GM23338 (cell line): ENCODE data around the gene NEDD1. TPM values are rescaled to one million over a fixed set of nuclear protein-coding genes. Genes with fewer than 3 reads are reported as not detected.

Experiments used
- ATAC-seq: fragments of 200-7000 bp; cut with Tn5 transposase; 3 replicates; pipeline ENCODE4 v1.9.1; 2020
- DNase-seq: peaks from one replicate; pipeline ENCODE4 v3.0.0-alpha.2; 2015; ENCODE audit warnings: low spot score
- H2AFZ ChIP-seq: fragments of 200-600 bp; sonication (generic); 2 replicates; pipeline ENCODE4 v1.8.0; 2016; ENCODE audit warnings: antibody characterized with exemption, mild to moderate bottlenecking, moderate library complexity
- H3F3A ChIP-seq: fragments of 200-600 bp; sonication (generic); replicated peaks from 2 replicates; pipeline ENCODE4 v1.8.0; 2017; ENCODE audit warnings: antibody characterized with exemption, mixed run types, low read depth
- H3K27ac ChIP-seq: fragments of 200-600 bp; sonication (generic); 2 replicates; pipeline ENCODE4 v1.6.1; 2016; ENCODE audit warnings: low read depth
- H3K27me3 ChIP-seq: fragments of 200-600 bp; sonication (generic); 2 replicates; pipeline ENCODE4 v1.8.0; 2016; ENCODE audit warnings: mild to moderate bottlenecking, mixed run types, moderate library complexity; ENCODE audit not compliant: insufficient read depth
- H3K36me3 ChIP-seq: fragments of 200-600 bp; sonication (generic); 2 replicates; pipeline ENCODE4 v1.8.0; 2016; ENCODE audit warnings: mild to moderate bottlenecking; ENCODE audit not compliant: insufficient read depth
- H3K4me1 ChIP-seq: fragments of 200-600 bp; sonication (generic); 2 replicates; pipeline ENCODE4 v1.8.0; 2016; ENCODE audit warnings: mild to moderate bottlenecking, moderate library complexity; ENCODE audit not compliant: insufficient read depth
- H3K4me2 ChIP-seq: fragments of 200-600 bp; sonication (generic); 2 replicates; pipeline ENCODE4 v1.7.1; 2017; ENCODE audit warnings: mixed run types
- H3K4me3 ChIP-seq: fragments of 200-600 bp; sonication (generic); 2 replicates; pipeline ENCODE4 v1.6.1; 2016; ENCODE audit warnings: mixed run types
- H3K79me2 ChIP-seq: fragments of 200-600 bp; sonication (generic); replicated peaks from 2 replicates; pipeline ENCODE4 v1.8.0; 2017; ENCODE audit warnings: mild to moderate bottlenecking; ENCODE audit not compliant: insufficient read depth
- H3K9me2 ChIP-seq: fragments of 200-600 bp; sonication (generic); 2 replicates; pipeline ENCODE4 v1.8.0; 2017; ENCODE audit not compliant: insufficient read depth
- H4K20me1 ChIP-seq: fragments of 200-600 bp; sonication (generic); replicated peaks from 2 replicates; pipeline ENCODE4 v1.8.0; 2017; ENCODE audit warnings: mild to moderate bottlenecking; ENCODE audit not compliant: insufficient read depth
- H3K27ac Mint-ChIP-seq: 2 replicates; pipeline ENCODE4 v1.8.0; 2020; ENCODE audit warnings: inconsistent platforms, mild to moderate bottlenecking, moderate library complexity, mixed read lengths
- H3K27me3 Mint-ChIP-seq: 3 replicates; pipeline ENCODE4 v1.8.0; 2022; ENCODE audit warnings: low read depth, mild to moderate bottlenecking, moderate library complexity, mixed read lengths, inconsistent platforms; ENCODE audit not compliant: insufficient read depth, poor library complexity
- H3K36me3 Mint-ChIP-seq: 3 replicates; pipeline ENCODE4 v1.8.0; 2021; ENCODE audit warnings: low read depth, mild to moderate bottlenecking, inconsistent platforms, moderate library complexity, mixed read lengths
- H3K4me1 Mint-ChIP-seq: 3 replicates; pipeline ENCODE4 v1.8.0; 2020; ENCODE audit warnings: mild to moderate bottlenecking, inconsistent platforms, mixed read lengths
- H3K4me3 Mint-ChIP-seq: 3 replicates; pipeline ENCODE4 v1.8.0; 2021; ENCODE audit warnings: moderate library complexity, mild to moderate bottlenecking, inconsistent platforms, mixed read lengths
- H3K9me3 Mint-ChIP-seq: 3 replicates; pipeline ENCODE4 v1.8.0; 2020; ENCODE audit warnings: moderate library complexity, mild to moderate bottlenecking, inconsistent platforms, mixed read lengths
- CREB1 ChIP-seq: fragments of 250-450 bp; sonication (Bioruptor Pico); IDR thresholded peaks from 2 replicates; pipeline ENCODE4 v1.5.0; 2020; ENCODE audit warnings: low read depth, mild to moderate bottlenecking, moderate library complexity
- CTCF ChIP-seq, 2 experiments: fragments of 200-600 bp in 1 of 2; sonication (generic) in 1 of 2; conservative IDR thresholded peaks; 2 replicates each; pipeline versions ENCODE4 v1.5.1 to v1.6.1; 2016 to 2017; ENCODE audit warnings: antibody characterized with exemption in 2 of 2, low read depth in 2 of 2, mild to moderate bottlenecking in 2 of 2, moderate library complexity in 1 of 2
- JUNB ChIP-seq: IDR thresholded peaks from one replicate; pipeline ENCODE4 v1.6.1; 2016; ENCODE audit warnings: antibody characterized with exemption; ENCODE audit not compliant: unreplicated experiment
- POLR2AphosphoS5 ChIP-seq: IDR thresholded peaks from 2 replicates; pipeline ENCODE4 v1.6.1; 2016; ENCODE audit warnings: antibody characterized with exemption, low read depth
- REST ChIP-seq: IDR thresholded peaks from one replicate; pipeline ENCODE4 v1.6.1; 2018; ENCODE audit warnings: antibody characterized with exemption; ENCODE audit not compliant: unreplicated experiment
- ZNF114 ChIP-seq: fragments of 250-450 bp; sonication (Bioruptor Pico); IDR thresholded peaks from 2 replicates; pipeline ENCODE4 v1.5.0; 2020; ENCODE audit warnings: mild to moderate bottlenecking, moderate library complexity
- ZNF331 ChIP-seq: fragments of 250-450 bp; sonication (Bioruptor Pico); IDR thresholded peaks from 2 replicates; pipeline ENCODE4 v1.5.0; 2020; ENCODE audit warnings: low read depth, mild to moderate bottlenecking, moderate library complexity
- ZNF462 ChIP-seq: fragments of 250-450 bp; sonication (Bioruptor Pico); IDR thresholded peaks from 2 replicates; pipeline ENCODE4 v1.5.0; 2020; ENCODE audit warnings: mild to moderate bottlenecking, moderate library complexity
- polyA plus RNA-seq: library from polyadenylated mRNA; unstranded; fragments of >200 nt; fragmentation: Nextera tagmentation; extraction: Ambion mirVana; gene quantifications from 2 replicates; pipeline ENCODE4 v1.2.1, GENCODE V29; 2016
- total RNA-seq: library from RNA; depleted of rRNA; stranded (reverse); fragments of >200 nt; shearing (Covaris generic); gene quantifications from 2 replicates; pipeline ENCODE4 v1.2.3, GENCODE V29; 2014
- TF ChIP-seq, protein P1 (sequence below): IDR thresholded peaks from 2 replicates; pipeline ENCODE4 v1.6.1; 2016; ENCODE audit warnings: antibody characterized with exemption

The NEDD1 gene
- total and polyA plus RNA-seq, 2 experiments from 2014 or later: 16.0 to 35.8 TPM

DNA sequence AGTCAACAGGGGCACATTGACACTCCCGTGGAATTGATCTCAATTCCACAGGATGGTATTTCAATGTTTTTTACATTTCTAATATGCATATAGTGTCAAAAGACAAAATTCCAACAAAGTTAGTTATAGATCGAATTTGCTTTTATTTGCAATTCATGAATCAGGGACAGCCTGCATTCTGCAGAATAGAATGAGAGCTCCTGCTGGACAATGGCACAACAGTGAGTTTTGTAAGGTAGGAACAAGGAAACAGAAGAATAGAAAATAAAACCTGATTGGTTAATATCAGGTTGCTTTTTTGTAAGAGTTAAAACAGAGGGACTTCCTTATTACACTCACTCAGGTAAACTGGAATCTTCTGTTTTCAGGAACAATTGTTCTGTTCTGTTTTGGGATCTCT lies 32.8 kb upstream of the NEDD1 start:
- H3K9me3 Mint-ChIP-seq: no peaks in the 10 kb centered on the region; the same call in 2 of the 3 replicates
- no peaks in the 10 kb centered on the region for H3K4me1 Mint-ChIP-seq
- Histone ChIP-seq H3F3A (no peaks in the 10 kb centered on the region), H3K27me3 (no peaks in the 10 kb centered on the region), H3K27ac (no peak overlapping the region), H3K4me2 (no peak overlapping the region), H2AFZ (no peak overlapping the region), H3K4me3 (no peak overlapping the region), H3K9me2 (0 out of 2 replicates have a peak, but pooled peaks cover 8% of the 10 kb centered on the region), H3K4me1 (no peaks in the 10 kb centered on the region), H3K79me2 (no peaks in the 10 kb centered on the region), H4K20me1 (no peaks in the 10 kb centered on the region), H3K36me3 (no peaks in the 10 kb centered on the region)
- DNase-seq (no peak), ATAC-seq (no peak)
- H3K4me3 Mint-ChIP-seq: no peak overlapping the region
- no peaks in the 10 kb centered on the region for H3K27me3 Mint-ChIP-seq
- TF ChIP-seq CTCF (conservative IDR thresholded peaks at IDR 0.05; ENCODE audit: low read depth in 2 of 2) (no peak), ZNF114 (CRISPR knock-in tag) (no peak), CREB1 (CRISPR knock-in tag) (no peak)
- TF ChIP-seq, protein P1, sequence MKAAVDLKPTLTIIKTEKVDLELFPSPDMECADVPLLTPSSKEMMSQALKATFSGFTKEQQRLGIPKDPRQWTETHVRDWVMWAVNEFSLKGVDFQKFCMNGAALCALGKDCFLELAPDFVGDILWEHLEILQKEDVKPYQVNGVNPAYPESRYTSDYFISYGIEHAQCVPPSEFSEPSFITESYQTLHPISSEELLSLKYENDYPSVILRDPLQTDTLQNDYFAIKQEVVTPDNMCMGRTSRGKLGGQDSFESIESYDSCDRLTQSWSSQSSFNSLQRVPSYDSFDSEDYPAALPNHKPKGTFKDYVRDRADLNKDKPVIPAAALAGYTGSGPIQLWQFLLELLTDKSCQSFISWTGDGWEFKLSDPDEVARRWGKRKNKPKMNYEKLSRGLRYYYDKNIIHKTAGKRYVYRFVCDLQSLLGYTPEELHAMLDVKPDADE: no peak
- H3K27ac Mint-ChIP-seq: no peak overlapping the region
- no peaks in the 10 kb centered on the region for H3K36me3 Mint-ChIP-seq

- Mint-ChIP-seq H3K36me3 (no peaks in the 10 kb centered on the region), H3K27me3 (no peaks in the 10 kb centered on the region), H3K27ac (no peak overlapping the region), H3K9me3 (no peaks in the 10 kb centered on the region; the same call in 2 of the 3 replicates), H3K4me3 (no peak overlapping the region), H3K4me1 (no peaks in the 10 kb centered on the region)
- H3K36me3 ChIP-seq: no peaks in the 10 kb centered on the region
- H2AFZ ChIP-seq: no peak overlapping the region
- H3K27me3 ChIP-seq: no peaks in the 10 kb centered on the region
- no peak for DNase-seq
- no peaks in the 10 kb centered on the region for H4K20me1 ChIP-seq
- no peak overlapping the region for H3K4me2 ChIP-seq
- 0 out of 2 replicates have a peak, but pooled peaks cover 8% of the 10 kb centered on the region for H3K9me2 ChIP-seq
- TF ChIP-seq POLR2AphosphoS5 (no peak), CREB1 (CRISPR knock-in tag) (no peak), ZNF114 (CRISPR knock-in tag) (no peak), ZNF331 (no peak), REST (no peak), JUNB (no peak), ZNF462 (no peak)
- H3K27ac ChIP-seq: no peak overlapping the region
- no peak for ATAC-seq
- no peak overlapping the region for H3K4me3 ChIP-seq
- no peaks in the 10 kb centered on the region for H3K79me2 ChIP-seq
- H3K4me1 ChIP-seq: no peaks in the 10 kb centered on the region
- H3F3A ChIP-seq: no peaks in the 10 kb centered on the region
These were observed 30.1 kb upstream of the NEDD1 start for GRCh38 chr12:96876966-96877365.
